ENCODE results near the gene RB1. TPM values are rescaled to one million over a fixed set of nuclear protein-coding genes. Genes with fewer than 3 reads are reported as not detected.
A peak's percentile ranks its signal among the peaks of the same experiment; 100 is the strongest.
"Not testable (repeated sequence)": the region's sequence is repeated elsewhere in the genome, so short reads cannot be mapped to it uniquely, and the experiment has no call there.

RB1 gene
- total RNA-seq, 1 experiment from 2014 or later, result 20.4 TPM

DNA sequence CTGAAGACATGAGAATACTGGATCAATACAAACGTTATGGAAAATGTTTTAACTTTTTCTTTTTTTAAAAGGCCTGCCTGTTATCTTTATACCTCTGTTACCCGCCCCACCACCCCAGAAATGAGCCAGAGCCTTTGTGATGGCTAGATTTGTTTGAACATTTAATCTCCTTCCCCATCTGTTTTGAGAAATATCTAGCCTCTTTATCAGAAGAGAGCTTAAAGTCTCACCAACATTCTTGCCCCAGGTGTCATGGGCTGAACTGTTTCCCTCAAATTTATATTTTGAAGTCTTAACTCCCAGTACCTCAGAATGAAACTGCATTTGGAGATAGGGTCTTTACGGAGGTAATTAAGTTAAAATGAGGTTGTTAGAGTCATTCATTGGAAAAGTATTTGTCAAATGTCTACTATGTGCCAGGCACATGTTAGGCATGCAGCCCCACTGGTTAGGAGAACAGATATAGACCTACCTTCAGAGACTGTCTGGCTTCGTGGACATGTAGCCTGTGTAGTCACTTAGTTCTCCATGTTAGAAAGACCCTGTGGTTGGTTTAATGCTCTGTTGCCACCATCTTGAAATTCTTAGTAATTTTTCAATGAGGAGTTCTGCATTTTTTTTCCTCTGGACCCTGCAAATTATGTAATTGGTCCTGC, 6.3 kb upstream of the RB1 start:
- DNase-seq (ENCODE audit: low spot score), result no peak

- no peak for DNase-seq (ENCODE audit: low spot score)
Measured at GRCh38 chr13:48299591-48299990, 4.0 kb upstream of the RB1 start.

DNA sequence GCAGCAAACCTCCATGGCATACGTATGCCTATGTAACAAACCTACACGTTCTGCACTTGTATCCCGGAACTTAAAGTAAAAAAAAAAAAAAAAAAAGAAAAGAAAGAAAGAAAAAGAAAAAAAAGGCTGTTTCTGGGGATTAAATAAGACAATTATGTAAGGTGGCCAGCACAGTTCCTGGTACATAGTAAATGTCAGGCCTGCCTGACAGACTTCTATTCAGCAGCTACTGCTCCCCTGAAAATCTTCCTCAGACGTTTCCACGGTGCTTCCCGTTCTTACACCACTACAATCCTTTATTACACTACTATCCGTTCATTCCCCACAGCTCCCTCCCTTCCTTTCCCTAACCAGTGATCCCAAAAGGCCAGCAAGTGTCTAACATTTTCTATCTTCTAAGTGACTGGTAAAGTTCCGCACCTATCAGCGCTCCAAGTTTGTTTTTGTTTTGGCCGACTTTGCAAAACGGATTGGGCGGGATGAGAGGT, 636 bp upstream of the RB1 start:
- DNase-seq (ENCODE audit: low spot score), result no peak

GRCh38 chr13:48304143-48304876, 759 bp downstream of the RB1 start:
- DNase-seq (ENCODE audit: low spot score), result peak; percentile 8

DNA sequence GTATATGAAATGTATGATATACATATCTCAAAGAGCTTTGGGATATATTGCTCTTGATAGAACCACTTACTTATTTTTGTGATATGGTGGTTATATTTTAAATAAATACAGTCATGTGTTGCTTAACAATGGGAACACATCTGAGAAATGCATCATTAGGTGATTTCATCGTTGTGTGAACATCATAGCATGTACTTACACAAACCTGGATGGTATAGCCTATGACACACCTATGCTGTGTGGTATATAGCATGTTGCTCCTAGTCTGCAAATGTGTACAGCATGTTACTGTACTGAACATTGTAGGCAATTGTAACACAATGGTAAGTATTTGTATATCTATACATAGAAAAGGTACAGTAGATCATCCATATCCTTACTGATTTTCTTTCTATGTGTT, 7.7 kb downstream of the RB1 start:
- no peak for DNase-seq (ENCODE audit: low spot score)

DNA sequence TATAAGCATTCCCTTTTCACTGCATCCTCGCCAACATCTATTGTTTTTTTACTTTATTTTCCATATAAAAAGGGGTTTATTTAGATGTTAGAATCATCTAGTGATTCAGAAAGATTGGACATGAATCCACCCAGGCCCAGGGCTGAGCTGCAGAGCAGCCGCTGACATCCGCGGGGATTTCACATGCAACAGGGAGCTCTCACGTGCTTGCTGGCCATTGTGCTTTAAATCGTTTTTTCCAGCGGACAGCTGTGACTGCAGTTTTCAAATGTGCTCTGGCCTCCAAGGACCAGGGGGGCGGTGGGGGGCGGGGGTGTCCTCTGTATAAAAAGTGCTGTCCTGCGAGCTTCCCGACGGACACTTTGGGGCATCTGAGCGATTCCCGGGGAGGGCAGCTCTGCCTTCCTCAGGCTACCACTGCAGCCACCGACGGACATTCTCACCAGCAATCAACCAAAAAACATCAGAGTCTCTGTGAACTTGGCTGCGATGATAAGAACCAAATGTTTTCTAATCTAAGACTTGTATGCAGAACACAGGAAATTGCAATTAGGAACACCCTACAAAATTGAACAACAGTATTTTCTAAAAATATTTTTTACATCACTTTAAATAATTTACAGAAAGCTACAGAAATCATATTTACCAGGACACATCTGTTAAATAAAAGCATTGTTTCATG, 12.6 kb downstream of the RB1 start:
- DNase-seq (ENCODE audit: low spot score), result no peak

GRCh38 chr13:48316826-48317510, 13.4 kb downstream of the RB1 start:
- DNase-seq (ENCODE audit: low spot score), result no peak

GRCh38 chr13:48317511-48318376, 14.2 kb downstream of the RB1 start:
- no peak for DNase-seq (ENCODE audit: low spot score)

- DNase-seq (ENCODE audit: low spot score), result no peak
Measured at GRCh38 chr13:48318377-48318811, 14.8 kb downstream of the RB1 start.

DNA sequence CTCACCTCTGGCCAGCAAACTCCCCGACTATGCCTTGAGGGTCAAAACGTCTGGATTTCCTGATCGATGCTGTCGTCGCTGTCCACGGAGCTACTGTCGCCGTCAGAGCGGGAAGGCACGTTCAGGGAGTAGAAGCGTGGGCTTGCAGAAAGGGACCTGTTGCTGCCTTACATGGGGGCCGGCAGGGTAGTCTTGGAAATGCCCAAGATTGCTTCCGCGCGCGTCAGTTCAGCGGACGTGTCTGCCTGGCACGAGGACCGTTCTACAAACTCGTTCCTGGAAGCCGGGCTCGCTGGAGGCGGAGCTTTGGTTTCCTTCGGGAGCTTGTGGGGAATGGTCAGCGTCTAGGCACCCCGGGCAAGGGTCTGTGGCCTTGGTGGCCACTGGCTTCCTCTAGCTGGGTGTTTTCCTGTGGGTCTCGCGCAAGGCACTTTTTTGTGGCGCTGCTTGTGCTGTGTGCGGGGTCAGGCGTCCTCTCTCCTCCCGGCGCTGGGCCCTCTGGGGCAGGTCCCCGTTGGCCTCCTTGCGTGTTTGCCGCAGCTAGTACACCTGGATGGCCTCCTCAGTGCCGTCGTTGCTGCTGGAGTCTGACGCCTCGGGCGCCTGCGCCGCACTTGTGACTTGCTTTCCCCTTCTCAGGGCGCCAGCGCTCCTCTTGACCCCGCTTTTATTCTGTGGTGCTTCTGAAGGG, 15.4 kb downstream of the RB1 start:
- DNase-seq (ENCODE audit: low spot score), result no peak

DNA sequence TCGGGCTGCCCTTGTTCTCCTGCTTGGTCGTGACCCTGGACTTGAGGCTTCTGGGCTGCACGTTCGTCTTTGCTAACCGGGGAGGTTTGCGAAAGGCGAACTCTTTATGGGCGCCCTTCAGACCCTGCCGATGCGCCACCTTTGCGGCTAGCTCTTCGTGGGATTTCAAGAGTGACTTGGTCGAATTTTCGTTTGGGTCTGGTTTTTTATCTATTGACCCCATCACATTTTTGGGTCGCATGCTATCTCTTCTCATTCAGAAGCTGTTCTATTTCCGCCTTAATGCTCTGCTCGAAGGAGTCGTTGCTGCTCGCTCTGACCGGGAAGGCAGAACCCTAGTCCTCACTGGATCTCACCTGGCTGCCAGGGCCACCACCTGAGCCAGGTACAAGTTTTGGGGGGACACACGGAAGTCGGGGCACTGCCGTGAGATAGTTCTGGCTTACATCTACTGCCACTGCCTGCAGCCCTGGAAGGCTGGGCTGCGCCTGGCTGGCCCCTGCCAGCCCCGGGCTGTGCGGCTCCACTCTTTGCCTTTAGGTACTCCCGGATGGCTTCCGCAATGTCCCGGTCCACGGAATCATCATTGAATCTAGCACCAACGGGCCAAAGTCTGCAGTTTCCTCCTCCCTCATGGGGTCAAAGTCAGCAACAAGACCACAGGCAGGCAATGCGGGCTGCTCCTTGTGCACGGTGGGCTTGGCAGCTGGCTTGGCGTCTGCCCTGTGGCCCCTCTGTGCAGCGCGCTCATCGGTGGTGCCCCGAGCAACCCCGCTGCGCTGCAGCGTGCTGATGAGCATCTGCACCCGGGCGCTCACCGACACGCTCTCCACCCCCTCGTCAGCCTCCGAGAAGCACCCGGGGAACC, 16.2 kb downstream of the RB1 start:
- no peak for DNase-seq (ENCODE audit: low spot score)

GRCh38 chr13:48320399-48320790, 16.8 kb downstream of the RB1 start:
- DNase-seq (ENCODE audit: low spot score), result no peak

DNA sequence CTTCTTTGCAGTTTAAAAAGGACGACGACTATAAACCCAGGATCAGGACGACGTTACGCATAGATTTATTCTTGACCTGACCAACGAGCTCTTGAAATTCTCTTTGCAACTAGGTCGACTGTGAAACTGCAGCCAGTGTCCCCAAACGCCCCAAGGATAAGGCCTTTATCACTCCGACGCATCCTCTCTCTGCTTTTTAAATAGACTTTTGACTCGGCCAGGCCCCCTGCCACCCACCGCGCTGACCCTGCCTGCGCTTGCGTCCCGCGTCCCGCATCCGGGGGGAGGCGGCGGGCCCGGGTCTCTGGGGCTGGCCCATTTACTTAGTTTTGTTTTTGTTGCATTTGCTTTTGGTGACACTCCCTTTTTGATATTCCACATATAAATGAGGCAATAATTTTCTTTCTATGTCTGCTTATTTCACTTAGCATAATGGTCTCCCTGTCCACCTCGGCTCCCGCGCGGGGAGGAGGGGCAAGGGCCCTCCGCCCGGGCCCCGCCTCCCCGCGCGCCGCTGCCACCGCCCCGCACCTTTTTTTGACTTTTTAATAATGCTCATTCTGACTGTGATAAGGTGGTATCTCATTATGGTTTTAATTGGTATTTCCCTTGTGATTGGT, 17.4 kb downstream of the RB1 start:
- no peak for DNase-seq (ENCODE audit: low spot score)

- DNase-seq (ENCODE audit: low spot score), result no peak
Measured at GRCh38 chr13:48322294-48322693, 18.7 kb downstream of the RB1 start.

DNA sequence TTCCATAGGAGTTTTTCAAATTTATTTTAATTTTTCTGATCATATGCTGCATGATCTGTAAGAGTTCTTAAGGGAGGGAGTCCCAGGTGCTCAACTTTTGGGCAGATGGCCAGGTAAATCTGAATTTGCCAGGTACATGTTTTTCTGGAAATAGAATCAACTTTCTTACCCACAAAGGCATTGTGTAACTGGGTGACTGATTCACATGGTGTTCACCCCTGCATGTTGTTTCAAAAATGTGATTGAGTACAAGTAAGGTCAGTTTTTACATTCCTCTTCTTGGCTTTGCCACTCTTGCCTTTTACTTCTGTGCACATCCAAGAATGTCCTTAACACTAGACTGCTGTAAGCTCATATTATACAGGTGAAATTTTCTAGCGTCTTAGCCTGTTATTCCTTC, 30.4 kb downstream of the RB1 start:
- DNase-seq (ENCODE audit: low spot score), result no peak

DNA sequence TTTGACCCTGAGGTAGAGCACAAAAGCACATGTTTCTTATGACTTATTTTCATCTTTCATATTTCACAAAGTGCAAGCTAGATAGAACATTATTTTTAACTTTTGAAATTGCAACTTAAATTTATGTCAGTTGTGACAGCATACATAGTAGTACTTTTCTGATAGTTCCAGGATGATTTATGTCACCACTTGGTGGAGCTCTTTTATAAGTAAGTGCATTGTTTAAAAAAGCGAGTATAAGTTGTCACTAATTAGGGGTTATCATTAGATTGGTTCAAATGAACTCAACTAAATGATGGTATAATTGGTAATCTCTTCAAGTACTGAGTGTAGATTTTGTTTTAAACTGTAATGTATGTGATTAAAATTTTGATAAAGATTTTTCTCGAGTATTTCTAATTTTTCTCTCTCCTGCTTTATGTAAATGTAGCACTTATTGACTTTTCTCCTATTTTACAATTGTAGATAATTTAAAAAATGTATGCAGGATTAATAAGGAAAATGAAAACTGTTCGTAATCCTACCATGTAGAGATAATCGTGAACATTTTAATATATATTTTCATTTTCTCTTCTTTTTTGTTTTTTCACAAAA, 31.1 kb downstream of the RB1 start:
- no peak for DNase-seq (ENCODE audit: low spot score)

DNA sequence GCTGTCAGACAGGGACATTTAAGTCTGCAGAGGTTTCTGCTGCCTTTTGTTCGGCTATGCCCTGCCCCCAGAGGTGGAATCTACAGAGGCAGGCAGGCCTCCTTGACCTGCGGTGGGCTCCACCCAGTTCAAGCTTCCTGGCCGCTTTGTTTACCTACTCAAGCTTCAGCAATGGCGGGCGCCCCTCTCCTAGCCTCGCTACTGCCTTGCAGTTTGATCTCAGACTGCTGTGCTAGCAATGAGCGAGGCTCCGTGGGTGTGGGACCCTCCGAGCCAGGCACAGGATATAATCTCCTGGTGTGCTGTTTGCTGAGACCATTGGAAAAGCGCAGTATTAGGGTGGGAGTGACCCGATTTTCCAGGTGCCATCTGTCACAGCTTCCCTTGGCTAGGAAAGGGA, 35.6 kb downstream of the RB1 start:
- DNase-seq (ENCODE audit: low spot score), result not testable (repeated sequence)

DNA sequence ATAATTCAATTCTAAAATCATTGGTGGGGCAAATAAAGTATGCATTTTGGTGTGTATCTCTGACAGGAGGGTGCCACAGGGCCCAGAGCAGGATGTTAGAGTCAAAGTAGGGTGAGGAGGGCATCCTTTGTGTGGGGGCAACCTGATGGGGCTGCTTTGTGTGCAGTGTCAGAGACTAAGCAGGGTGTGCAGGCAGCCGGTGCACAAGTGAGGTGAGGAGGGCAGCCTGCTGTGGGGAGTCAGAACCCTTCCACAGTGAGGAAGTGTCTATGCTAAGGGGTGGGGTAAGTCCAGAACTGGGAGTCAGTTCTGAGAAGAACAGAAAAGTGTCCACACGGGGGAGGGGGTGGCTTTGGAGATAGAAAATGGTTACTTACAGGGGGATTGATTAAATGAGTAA, 40.7 kb downstream of the RB1 start:
- no peak for DNase-seq (ENCODE audit: low spot score)

DNA sequence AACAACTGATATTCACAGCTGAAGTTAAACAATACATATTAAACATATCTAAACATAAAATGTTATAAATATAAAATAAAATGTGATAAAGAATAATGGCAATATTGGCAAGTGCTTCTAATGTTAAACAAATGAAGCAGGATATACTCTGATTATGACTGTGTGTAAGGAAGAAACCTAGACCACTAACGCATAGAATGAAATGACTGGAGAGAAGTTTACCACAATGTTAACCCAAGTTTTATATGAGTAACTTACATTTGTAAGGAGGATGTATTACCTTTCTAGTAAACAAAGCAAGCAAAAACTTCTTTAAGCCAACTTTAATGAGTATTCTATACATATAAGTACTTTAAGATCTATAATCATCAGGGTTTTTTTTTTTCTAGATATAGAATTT, 43.0 kb downstream of the RB1 start:
- no peak for DNase-seq (ENCODE audit: low spot score)
